Esophagus squamous epithelium (tissue), 4 donors: Measurements from ENCODE around the gene EFCAB8.

ENCODE experiments used
- CTCF ChIP-seq, 6 experiments: fragments of 450-650 bp in 4 of 6; fragments of 200-600 bp in 2 of 6; sonication (generic) in 2 of 6; IDR thresholded peaks; one replicate each; pipeline ENCODE4 v1.5.1; 2016 to 2019; ENCODE audit warnings: antibody characterized with exemption in 6 of 6, mild to moderate bottlenecking in 4 of 6, moderate library complexity in 4 of 6
- POLR2A ChIP-seq, 4 donors: fragments of 450-650 bp; IDR thresholded peaks; one replicate each; pipeline ENCODE4 v1.6.1; 2017; ENCODE audit warnings: antibody characterized with exemption in 4 of 4, mild to moderate bottlenecking in 4 of 4, moderate library complexity in 3 of 4

GRCh38 chr20:32965581-32966373 is 107.1 kb downstream of the EFCAB8 start:
- no peak for TF ChIP-seq CTCF (IDR thresholded peaks at IDR 0.05)
- no peak for TF ChIP-seq POLR2A (IDR thresholded peaks at IDR 0.05)
